Measurements from ENCODE around the gene MS4A10. TPM values are rescaled to one million over a fixed set of nuclear protein-coding genes. Genes with fewer than 3 reads are reported as not detected.

Gene MS4A10
- total RNA-seq, 1 donor from 2014 or later = not detected

DNA sequence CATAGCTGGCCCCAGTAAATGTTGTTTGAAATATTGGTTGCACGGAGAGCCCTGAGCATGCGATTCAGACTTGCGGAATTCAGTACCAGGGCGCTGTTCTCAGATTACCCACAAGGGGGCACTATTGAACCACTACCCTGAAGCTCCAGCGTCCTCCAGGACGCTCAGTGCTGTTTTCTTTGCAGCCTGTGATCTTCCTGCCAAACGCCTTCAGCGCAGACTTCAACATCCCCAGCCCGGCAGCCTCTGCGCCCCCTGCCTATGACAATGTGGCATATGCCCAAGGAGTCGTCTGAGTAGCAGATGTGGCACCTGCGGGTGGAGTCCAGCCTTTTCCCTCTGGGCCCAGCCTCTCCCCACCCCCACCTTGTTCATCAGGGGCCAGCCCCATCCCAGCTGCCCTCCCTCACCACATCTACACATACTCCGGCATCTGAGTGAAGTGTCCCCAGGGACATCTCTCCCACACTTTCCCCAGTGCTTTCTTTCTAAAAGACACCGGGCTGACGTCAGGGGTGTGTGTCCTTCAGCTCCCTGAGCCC, 9.6 kb upstream of the MS4A10 start:
- intact Hi-C loops (cut with micrococcal nuclease) = loop anchor here (1.0 to 5.0 kb wide), 5 partner anchors 12 to 508 kb away; no protein-coding TSS in a partner anchor
- DNase-seq = peak; percentile 64
- POLR2A ChIA-PET = interaction anchor here (0.5 to 1.2 kb wide), 5 partner anchors 10 to 388 kb away, joined by 3 to 7 read pairs (median 4); partner anchors contain the start of gene MS4A10
- no peaks in the 10 kb centered on the region for H3K9me3 Mint-ChIP-seq
- H3K27ac Mint-ChIP-seq = no peak overlapping the region
- H3K36me3 Mint-ChIP-seq (ENCODE audit: low read depth) = no peaks in the 10 kb centered on the region
- CTCF ChIA-PET = interaction anchor here (0.6 to 8.4 kb wide), 9 partner anchors 12 to 501 kb away, joined by 3 to 86 read pairs (median 4); partner anchors contain the start of gene MS4A15
- peaks cover 11% of the 10 kb centered on the region for H3K4me1 Mint-ChIP-seq
- ATAC-seq (ENCODE audit: low read depth) = peak; percentile 94
- TF ChIP-seq, protein P1, sequence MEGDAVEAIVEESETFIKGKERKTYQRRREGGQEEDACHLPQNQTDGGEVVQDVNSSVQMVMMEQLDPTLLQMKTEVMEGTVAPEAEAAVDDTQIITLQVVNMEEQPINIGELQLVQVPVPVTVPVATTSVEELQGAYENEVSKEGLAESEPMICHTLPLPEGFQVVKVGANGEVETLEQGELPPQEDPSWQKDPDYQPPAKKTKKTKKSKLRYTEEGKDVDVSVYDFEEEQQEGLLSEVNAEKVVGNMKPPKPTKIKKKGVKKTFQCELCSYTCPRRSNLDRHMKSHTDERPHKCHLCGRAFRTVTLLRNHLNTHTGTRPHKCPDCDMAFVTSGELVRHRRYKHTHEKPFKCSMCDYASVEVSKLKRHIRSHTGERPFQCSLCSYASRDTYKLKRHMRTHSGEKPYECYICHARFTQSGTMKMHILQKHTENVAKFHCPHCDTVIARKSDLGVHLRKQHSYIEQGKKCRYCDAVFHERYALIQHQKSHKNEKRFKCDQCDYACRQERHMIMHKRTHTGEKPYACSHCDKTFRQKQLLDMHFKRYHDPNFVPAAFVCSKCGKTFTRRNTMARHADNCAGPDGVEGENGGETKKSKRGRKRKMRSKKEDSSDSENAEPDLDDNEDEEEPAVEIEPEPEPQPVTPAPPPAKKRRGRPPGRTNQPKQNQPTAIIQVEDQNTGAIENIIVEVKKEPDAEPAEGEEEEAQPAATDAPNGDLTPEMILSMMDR (IDR thresholded peaks at IDR 0.05) = peak; percentile 44
- no peak overlapping the region for H3K4me3 Mint-ChIP-seq
- H3K27me3 Mint-ChIP-seq = peaks cover 10% of the 10 kb centered on the region

DNA sequence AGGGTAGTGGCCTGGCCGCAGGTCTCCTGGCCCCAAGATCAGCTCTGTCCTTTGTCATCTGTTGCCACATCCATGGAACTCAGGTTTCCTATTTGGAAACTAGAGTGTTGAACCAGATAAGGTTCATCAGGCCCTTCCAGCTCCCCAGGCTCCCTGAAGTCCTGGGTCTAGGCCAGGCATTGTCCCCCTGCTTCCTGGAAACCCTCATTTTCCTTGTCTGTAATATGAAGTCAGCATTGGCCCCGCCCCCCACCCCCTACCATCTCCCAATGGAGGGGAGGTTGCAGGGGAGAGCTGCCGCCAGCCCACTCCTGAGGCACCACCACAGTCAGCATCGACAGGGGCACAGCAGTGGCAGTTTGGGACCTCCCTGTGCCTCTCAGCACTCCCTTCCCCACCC, 9.0 kb upstream of the MS4A10 start:
- ChIA-PET CTCF (interaction anchor here (0.6 to 8.4 kb wide), 7 partner anchors 13 to 500 kb away, joined by 3 to 86 read pairs (median 5); partner anchors contain the start of gene MS4A15), POLR2A (interaction anchor here (0.6 to 0.8 kb wide), 2 partner anchors 9 to 387 kb away, joined by 3 to 4 read pairs; partner anchors contain the start of gene MS4A10)
- Mint-ChIP-seq H3K4me3 (no peak overlapping the region), H3K36me3 (ENCODE audit: low read depth) (no peaks in the 10 kb centered on the region), H3K27me3 (peaks cover 10% of the 10 kb centered on the region), H3K27ac (no peak overlapping the region), H3K9me3 (no peaks in the 10 kb centered on the region), H3K4me1 (peaks cover 11% of the 10 kb centered on the region)
- intact Hi-C loops (cut with micrococcal nuclease) = loop anchor here (5.0 kb wide), 2 partner anchors 56 to 509 kb away; no protein-coding TSS in a partner anchor
- ATAC-seq (ENCODE audit: low read depth) = no peak
- DNase-seq = no peak
- TF ChIP-seq, protein P1 (IDR thresholded peaks at IDR 0.05) = no peak

DNA sequence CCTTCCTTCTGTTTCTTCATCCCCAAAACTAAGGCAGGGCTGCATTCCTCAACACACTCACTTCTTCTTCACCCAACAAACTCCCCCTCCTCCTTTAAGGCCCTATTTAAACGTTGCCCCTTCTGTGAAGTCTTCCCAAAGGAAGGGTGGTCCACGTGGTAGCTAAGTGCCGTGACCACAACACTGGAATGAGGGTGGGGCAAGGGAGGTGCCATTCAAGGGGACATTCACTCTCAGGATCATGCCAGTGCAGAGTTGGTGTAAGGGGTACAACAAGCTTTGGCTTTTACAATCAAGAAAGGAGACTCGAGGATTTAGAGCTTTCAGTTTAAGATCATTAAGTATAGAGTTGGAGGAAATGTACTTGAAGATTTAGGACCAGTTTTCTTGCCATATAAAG, 8.0 kb upstream of the MS4A10 start:
- Mint-ChIP-seq H3K27me3 (peaks cover 4% of the 10 kb centered on the region), H3K36me3 (ENCODE audit: low read depth) (no peaks in the 10 kb centered on the region), H3K27ac (no peak overlapping the region), H3K4me1 (peaks cover 11% of the 10 kb centered on the region), H3K9me3 (no peaks in the 10 kb centered on the region), H3K4me3 (no peak overlapping the region)
- no peak for DNase-seq
- ChIA-PET POLR2A (no interaction called here), CTCF (interaction anchor here (3.6 to 8.4 kb wide), 2 partner anchors 13 to 20 kb away, joined by 12 to 86 read pairs; partner anchors contain the start of gene MS4A15)
- ATAC-seq (ENCODE audit: low read depth) = no peak
- intact Hi-C loops (cut with micrococcal nuclease) = loop anchor here (5.0 kb wide), 2 partner anchors 55 to 510 kb away; no protein-coding TSS in a partner anchor
- TF ChIP-seq, protein P1 (IDR thresholded peaks at IDR 0.05) = no peak

DNA sequence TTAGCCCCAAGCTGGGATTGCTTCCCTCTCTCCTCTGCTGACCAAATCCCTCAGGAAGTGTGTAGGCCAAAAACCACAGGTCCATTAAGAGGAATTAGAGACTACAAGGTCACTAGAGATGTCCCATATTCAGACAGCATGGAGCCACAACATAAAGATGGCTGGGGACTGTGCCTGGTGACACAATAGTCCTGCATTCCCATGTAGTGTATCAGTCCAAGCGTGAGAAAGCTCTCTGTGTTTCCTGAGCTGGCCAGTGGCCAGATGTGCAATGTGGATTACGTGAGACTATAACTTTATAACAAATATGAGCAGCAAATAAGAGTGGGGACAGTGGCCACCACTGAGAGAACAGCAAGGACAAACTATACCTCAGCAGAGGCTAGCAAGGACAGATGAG, 7.6 kb upstream of the MS4A10 start:
- intact Hi-C loops (cut with micrococcal nuclease) = loop anchor here (5.0 kb wide), 2 partner anchors 55 to 510 kb away; no protein-coding TSS in a partner anchor
- DNase-seq (no peak), ATAC-seq (ENCODE audit: low read depth) (no peak)
- Mint-ChIP-seq H3K4me3 (no peak overlapping the region), H3K27ac (no peak overlapping the region), H3K4me1 (peaks cover 11% of the 10 kb centered on the region), H3K36me3 (ENCODE audit: low read depth) (no peaks in the 10 kb centered on the region), H3K27me3 (peaks cover 4% of the 10 kb centered on the region), H3K9me3 (no peaks in the 10 kb centered on the region)
- ChIA-PET CTCF (interaction anchor here (1.6 to 8.4 kb wide), 3 partner anchors 14 to 54 kb away, joined by 4 to 86 read pairs (median 12); partner anchors contain the start of gene MS4A15), POLR2A (no interaction called here)
- TF ChIP-seq, protein P1 (IDR thresholded peaks at IDR 0.05) = no peak

DNA sequence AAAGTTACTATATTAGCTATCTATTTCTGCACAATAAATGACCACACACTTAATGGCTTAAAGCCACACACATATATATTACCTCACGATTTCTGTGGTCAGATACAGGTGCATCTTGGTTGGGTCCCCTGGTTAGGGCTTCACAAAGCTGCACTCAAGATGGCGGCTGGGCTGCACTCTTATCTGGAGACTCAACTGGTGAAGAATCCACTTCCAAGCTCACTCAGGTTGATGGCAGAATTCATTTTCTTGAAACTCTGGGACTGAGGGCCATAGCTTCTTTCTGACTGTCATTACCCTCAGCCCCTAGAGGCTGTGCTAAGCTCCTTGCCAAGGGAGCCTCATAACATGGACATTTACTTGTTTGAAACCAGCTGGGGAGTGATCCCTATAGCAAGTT, 5.1 kb upstream of the MS4A10 start:
- POLR2A ChIA-PET = interaction anchor here (0.6 kb wide), 1 partner anchor 139 kb away, joined by 3 read pairs; no protein-coding TSS in a partner anchor
- no peak overlapping the region for H3K27ac Mint-ChIP-seq

More for the DNA sequence above, 5.1 kb upstream of the MS4A10 start:
- no peak overlapping the region for H3K4me3 Mint-ChIP-seq
- intact Hi-C loops (cut with micrococcal nuclease) = no loop called here
- H3K36me3 Mint-ChIP-seq (ENCODE audit: low read depth) = no peaks in the 10 kb centered on the region
- DNase-seq = no peak
- ATAC-seq (ENCODE audit: low read depth) = no peak
- TF ChIP-seq, protein P1 (IDR thresholded peaks at IDR 0.05) = no peak
- no peaks in the 10 kb centered on the region for H3K9me3 Mint-ChIP-seq
- H3K4me1 Mint-ChIP-seq = peaks cover 7% of the 10 kb centered on the region
- CTCF ChIA-PET = interaction anchor here (1.5 to 8.4 kb wide), 2 partner anchors 16 to 51 kb away, joined by 3 to 86 read pairs; no protein-coding TSS in a partner anchor
- H3K27me3 Mint-ChIP-seq = peaks cover 2% of the 10 kb centered on the region
